ENCODE data around the gene SYT1.

The SYT1 gene

DNA sequence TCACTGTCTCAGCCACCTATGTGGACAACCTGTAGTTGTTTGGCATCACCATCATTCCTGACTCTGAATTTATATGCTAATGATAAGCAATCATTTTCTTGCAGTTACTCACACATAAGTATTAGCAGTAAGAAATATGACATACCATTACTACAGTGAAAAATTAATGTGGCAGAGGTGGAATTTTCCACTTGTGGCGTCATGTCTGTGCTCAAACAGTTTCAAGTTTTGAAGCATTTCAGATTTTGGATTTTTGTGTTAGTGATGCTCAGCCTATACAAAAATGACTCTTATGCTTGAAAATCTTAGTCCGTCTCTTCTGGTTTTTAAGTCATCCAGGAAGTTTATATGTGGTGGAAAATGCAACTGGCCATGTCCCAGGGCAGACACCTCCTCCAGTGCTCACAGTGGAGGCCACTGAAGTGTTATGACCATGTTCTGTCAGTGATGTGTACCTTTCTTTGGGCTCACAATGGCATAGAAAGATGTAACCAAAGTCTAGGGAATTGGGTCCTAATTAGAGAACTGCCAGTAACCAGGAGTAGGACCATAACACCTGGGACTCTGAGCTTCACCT, 220.6 kb downstream of the SYT1 start:
- Histone ChIP-seq H3K27me3 (ENCODE audit: insufficient read depth, low read depth, severe bottlenecking) (no peaks in the 10 kb centered on the region), H3K36me3 (no peaks in the 10 kb centered on the region; the same call in 1 of the 2 replicates), H3K4me3 (ENCODE audit: low read depth, low read length) (no peak overlapping the region), H3K27ac (no peak overlapping the region), H3K9me3 (ENCODE audit: severe bottlenecking) (no peaks in the 10 kb centered on the region)
- TF ChIP-seq, protein P1, sequence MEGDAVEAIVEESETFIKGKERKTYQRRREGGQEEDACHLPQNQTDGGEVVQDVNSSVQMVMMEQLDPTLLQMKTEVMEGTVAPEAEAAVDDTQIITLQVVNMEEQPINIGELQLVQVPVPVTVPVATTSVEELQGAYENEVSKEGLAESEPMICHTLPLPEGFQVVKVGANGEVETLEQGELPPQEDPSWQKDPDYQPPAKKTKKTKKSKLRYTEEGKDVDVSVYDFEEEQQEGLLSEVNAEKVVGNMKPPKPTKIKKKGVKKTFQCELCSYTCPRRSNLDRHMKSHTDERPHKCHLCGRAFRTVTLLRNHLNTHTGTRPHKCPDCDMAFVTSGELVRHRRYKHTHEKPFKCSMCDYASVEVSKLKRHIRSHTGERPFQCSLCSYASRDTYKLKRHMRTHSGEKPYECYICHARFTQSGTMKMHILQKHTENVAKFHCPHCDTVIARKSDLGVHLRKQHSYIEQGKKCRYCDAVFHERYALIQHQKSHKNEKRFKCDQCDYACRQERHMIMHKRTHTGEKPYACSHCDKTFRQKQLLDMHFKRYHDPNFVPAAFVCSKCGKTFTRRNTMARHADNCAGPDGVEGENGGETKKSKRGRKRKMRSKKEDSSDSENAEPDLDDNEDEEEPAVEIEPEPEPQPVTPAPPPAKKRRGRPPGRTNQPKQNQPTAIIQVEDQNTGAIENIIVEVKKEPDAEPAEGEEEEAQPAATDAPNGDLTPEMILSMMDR (IDR thresholded peaks at IDR 0.05; ENCODE audit: low read depth, low read length) = no peak
- DNase-seq = no peak

DNA sequence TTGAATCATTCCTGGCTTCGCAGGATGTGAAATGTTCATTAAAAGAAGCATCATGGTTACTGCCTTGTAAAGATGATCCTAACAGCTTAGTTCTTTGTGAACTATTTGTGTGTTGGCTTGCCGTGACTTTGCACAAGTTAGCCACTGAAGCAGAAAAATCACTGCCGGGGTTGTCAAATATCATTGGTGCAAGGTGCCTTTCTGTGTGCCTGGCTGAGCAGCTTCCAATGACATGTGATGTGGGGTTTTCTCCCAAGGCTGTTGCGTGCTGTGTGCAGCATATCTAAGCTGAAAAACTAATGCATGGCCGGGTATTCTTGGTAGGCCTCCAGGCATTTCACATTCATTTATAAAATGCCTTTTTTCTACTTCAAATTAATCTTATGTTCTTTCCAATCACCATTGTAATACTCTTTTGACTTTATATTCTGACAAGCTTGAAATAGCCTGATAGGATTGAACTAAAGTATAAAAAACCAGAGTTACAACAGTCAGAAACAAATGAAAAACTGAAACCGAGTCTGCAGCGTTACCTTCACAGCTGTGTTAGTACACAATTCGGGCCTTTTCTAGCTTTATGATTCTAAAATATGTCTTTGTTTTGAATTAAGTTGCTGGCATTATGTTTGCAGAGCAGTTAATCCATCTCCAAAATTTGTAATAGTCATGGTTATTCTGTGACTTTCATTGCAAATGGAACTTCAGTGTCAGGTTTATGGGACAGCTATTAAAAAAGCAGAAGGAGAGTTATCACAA, 222.1 kb downstream of the SYT1 start:
- no peaks in the 10 kb centered on the region for H3K27me3 ChIP-seq (ENCODE audit: insufficient read depth, low read depth, severe bottlenecking)
- no peak overlapping the region for H3K4me3 ChIP-seq (ENCODE audit: low read depth, low read length)
- H3K36me3 ChIP-seq = no peaks in the 10 kb centered on the region; the same call in 1 of the 2 replicates
- no peaks in the 10 kb centered on the region for H3K9me3 ChIP-seq (ENCODE audit: severe bottlenecking)
- DNase-seq = no peak
- TF ChIP-seq, protein P1 (IDR thresholded peaks at IDR 0.05; ENCODE audit: low read depth, low read length) = no peak
- H3K27ac ChIP-seq = no peak overlapping the region

- TF ChIP-seq, protein P1 (IDR thresholded peaks at IDR 0.05; ENCODE audit: low read depth, low read length) = no peak
- Histone ChIP-seq H3K9me3 (ENCODE audit: severe bottlenecking) (no peaks in the 10 kb centered on the region), H3K27me3 (ENCODE audit: insufficient read depth, low read depth, severe bottlenecking) (no peaks in the 10 kb centered on the region), H3K4me3 (ENCODE audit: low read depth, low read length) (no peak overlapping the region), H3K27ac (no peak overlapping the region), H3K36me3 (no peaks in the 10 kb centered on the region)
- DNase-seq = no peak
These were observed 234.0 kb downstream of the SYT1 start for GRCh38 chr12:79098530-79098929.

DNA sequence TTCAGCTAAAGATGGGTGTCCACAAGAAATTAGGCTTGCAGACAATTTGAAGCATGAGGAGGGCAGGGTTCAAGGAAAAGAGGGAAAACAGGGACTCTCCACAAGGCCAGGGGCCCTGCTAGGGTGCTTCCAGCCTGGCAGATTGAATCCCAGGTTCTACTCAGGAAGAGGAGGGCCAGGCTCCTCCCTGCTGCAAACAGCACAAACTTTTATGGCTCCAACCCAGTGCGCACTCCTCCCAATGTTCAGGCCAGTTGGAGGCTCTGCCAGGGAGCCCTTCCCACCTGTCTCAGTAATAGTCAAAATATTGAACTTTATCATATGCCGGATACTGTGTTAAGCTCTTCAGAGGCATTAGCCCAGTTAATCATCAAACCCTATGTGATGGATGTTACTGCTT, 244.4 kb downstream of the SYT1 start:
- Histone ChIP-seq H3K9me3 (ENCODE audit: severe bottlenecking) (no peaks in the 10 kb centered on the region), H3K27ac (no peak overlapping the region), H3K36me3 (no peaks in the 10 kb centered on the region), H3K4me3 (ENCODE audit: low read depth, low read length) (no peak overlapping the region), H3K27me3 (ENCODE audit: insufficient read depth, low read depth, severe bottlenecking) (no peaks in the 10 kb centered on the region)
- TF ChIP-seq, protein P1 (IDR thresholded peaks at IDR 0.05; ENCODE audit: low read depth, low read length) = no peak
- no peak for DNase-seq

GRCh38 chr12:79114896-79115295, 250.3 kb downstream of the SYT1 start:
- TF ChIP-seq, protein P1 (IDR thresholded peaks at IDR 0.05; ENCODE audit: low read depth, low read length) = no peak
- no peak overlapping the region for H3K27ac ChIP-seq
- no peak for DNase-seq

More at GRCh38 chr12:79114896-79115295, 250.3 kb downstream of the SYT1 start:
- no peaks in the 10 kb centered on the region for H3K9me3 ChIP-seq (ENCODE audit: severe bottlenecking)
- no peaks in the 10 kb centered on the region for H3K36me3 ChIP-seq
- no peak overlapping the region for H3K4me3 ChIP-seq (ENCODE audit: low read depth, low read length)
- no peaks in the 10 kb centered on the region for H3K27me3 ChIP-seq (ENCODE audit: insufficient read depth, low read depth, severe bottlenecking)
